ENCODE measurements around the gene TBC1D2. TPM values are rescaled to one million over a fixed set of nuclear protein-coding genes. Genes with fewer than 3 reads are reported as not detected.

The TBC1D2 gene
- total and polyA plus RNA-seq, 2 of the 4 experiments (the other 2 are of a cell fraction) = 36.9 to 62.7 TPM

DNA sequence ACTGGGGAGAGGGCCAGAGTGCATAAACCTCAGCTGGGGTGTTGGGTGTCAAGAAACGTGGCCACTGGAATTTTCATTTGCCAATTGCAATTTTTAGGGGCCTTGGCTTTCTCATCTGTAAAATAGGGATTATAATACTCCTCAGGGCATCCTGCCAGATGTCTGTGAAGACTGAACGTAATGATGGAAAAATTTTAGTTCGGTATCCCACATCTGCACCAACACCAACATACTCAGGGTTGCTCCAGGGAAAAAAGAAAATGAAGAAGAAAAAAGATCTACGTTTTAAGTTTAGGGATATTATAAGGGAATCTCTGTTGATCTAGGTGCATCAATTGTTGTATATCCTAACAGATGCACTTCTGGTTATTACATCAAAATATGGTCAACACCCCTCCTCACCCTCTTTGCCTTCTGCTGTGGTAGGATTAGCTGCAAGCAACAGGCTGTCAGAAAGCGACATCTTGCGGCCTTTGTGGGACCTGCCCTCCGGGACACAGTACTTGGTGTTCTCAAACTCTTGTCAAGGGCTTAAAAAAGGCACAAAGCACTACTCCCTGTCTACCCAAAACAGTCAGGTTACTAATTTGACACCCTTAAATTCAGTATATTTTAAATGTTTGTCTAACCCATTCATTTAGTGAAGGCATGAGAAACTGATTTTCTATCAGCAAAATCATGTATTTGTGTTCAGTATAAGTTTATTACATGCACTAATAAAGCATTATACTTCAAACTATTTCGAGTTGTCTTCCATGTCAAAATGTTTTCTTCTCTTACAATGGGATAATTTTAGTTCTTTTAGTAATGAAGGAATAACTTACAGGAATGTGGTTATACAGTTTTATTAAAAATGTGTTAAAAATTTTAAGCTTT, 8.3 kb upstream of the TBC1D2 start:
- ATAC-seq (ENCODE audit: low read depth) (peak; percentile 100), DNase-seq (peak; percentile 84)
- Histone ChIP-seq H2BK120ac (ENCODE audit: low read depth, low read length) (peak overlapping the region; percentile 22; the same call in 1 of the 2 replicates), H4K20me1 (ENCODE audit: insufficient read depth, low read length) (no peaks in the 10 kb centered on the region), H3K27me3 (ENCODE audit: control insufficient read depth, insufficient read depth, low read length) (no peaks in the 10 kb centered on the region), H3K18ac (ENCODE audit: low read depth, low read length) (no peak overlapping the region), H3K4me2 (ENCODE audit: low read depth, low read length) (no peak overlapping the region), H3K56ac (ENCODE audit: extremely low read depth, insufficient read depth, low read length) (no peak overlapping the region), H3K36me3 (ENCODE audit: control insufficient read depth, insufficient read depth, low read length) (no peaks in the 10 kb centered on the region), H2BK15ac (ENCODE audit: low read depth, low read length) (no peak overlapping the region), H3K9ac (ENCODE audit: low read depth, low read length) (no peak overlapping the region), H3K4me3 (ENCODE audit: insufficient read depth, low read depth, low read length) (no peak overlapping the region), H2AK9ac (replicated peaks; ENCODE audit: low read depth, low read length, poor library complexity) (no peak overlapping the region), H3K23ac (ENCODE audit: low read depth, low read length) (no peak overlapping the region), H2BK5ac (ENCODE audit: low read depth, low read length, poor library complexity, severe bottlenecking) (no peak overlapping the region), H2AFZ (replicated peaks; ENCODE audit: low read length, poor library complexity) (no peak overlapping the region), H4K91ac (ENCODE audit: insufficient read depth, low read depth, low read length) (no peak overlapping the region), H3K9me1 (ENCODE audit: insufficient read depth, low read length) (no peaks in the 10 kb centered on the region), H3K9me3 (ENCODE audit: control insufficient read depth, insufficient read depth, low read length) (no peaks in the 10 kb centered on the region), H3K4me1 (ENCODE audit: control insufficient read depth, insufficient read depth, low read length) (peaks cover 2% of the 10 kb centered on the region), H4K5ac (ENCODE audit: low read depth, low read length) (no peak overlapping the region), H3K79me1 (ENCODE audit: low read depth in 1 of 2, low read length in 2 of 2) (no peaks in the 10 kb centered on the region), H3K4ac (ENCODE audit: low read depth, low read length) (no peak overlapping the region), H4K8ac (ENCODE audit: low read depth in 2 of 2, low read length in 2 of 2) (no peak overlapping the region), H3K14ac (replicated peaks; ENCODE audit: low read depth, low read length) (no peak overlapping the region), H3K27ac (ENCODE audit: insufficient read depth, low read length) (no peak overlapping the region), H2BK20ac (ENCODE audit: low read depth, low read length) (no peak overlapping the region), H2AK5ac (ENCODE audit: low read depth, low read length) (no peak overlapping the region)
- dilution Hi-C loops (cut with HindIII; ENCODE audit: low sequenced_read_pairs, unreplicated experiment) (no loop called here), in situ Hi-C loops (cut with MboI; ENCODE audit: low sequenced_read_pairs) (loop anchor here (5.0 kb wide), 3 partner anchors 56 to 341 kb away; partner anchors contain the start of gene TRMO), intact Hi-C loops (cut with micrococcal nuclease) (loop anchor here (1.0 to 10.0 kb wide), 5 partner anchors 58 to 549 kb away; partner anchors contain the start of gene TRIM14)
- TF ChIP-seq CTCF (conservative IDR thresholded peaks at IDR 0.05; ENCODE audit: low read depth, low read length) = peak; percentile 97
- no peak for TF ChIP-seq RFX5 (IDR thresholded peaks at IDR 0.05; ENCODE audit: low read depth, low read length)
- no peak for TF ChIP-seq CEBPB (IDR thresholded peaks at IDR 0.05; ENCODE audit: low read depth, low read length)
- TF ChIP-seq USF2 (IDR thresholded peaks at IDR 0.05; ENCODE audit: low read depth, low read length) = no peak
- peak; percentile 96 for TF ChIP-seq SMC3 (IDR thresholded peaks at IDR 0.05; ENCODE audit: low read depth, low read length)
- TF ChIP-seq CHD1 (IDR thresholded peaks at IDR 0.05; ENCODE audit: low read depth, low read length) = no peak
- no peak for TF ChIP-seq MXI1 (IDR thresholded peaks at IDR 0.05; ENCODE audit: borderline replicate concordance, low read depth, low read length)
- TF ChIP-seq, protein P1, sequence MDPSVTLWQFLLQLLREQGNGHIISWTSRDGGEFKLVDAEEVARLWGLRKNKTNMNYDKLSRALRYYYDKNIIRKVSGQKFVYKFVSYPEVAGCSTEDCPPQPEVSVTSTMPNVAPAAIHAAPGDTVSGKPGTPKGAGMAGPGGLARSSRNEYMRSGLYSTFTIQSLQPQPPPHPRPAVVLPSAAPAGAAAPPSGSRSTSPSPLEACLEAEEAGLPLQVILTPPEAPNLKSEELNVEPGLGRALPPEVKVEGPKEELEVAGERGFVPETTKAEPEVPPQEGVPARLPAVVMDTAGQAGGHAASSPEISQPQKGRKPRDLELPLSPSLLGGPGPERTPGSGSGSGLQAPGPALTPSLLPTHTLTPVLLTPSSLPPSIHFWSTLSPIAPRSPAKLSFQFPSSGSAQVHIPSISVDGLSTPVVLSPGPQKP (IDR thresholded peaks at IDR 0.05; ENCODE audit: borderline replicate concordance, low read depth, low read length) = no peak
- TF ChIP-seq MAFK (IDR thresholded peaks at IDR 0.05; ENCODE audit: low read depth, low read length) = no peak
- TF ChIP-seq NFE2L2 (IDR thresholded peaks at IDR 0.05; ENCODE audit: low read depth, low read length) = no peak
- TF ChIP-seq BHLHE40 (IDR thresholded peaks at IDR 0.05; ENCODE audit: low read depth, low read length) = no peak
- TF ChIP-seq RAD21 (IDR thresholded peaks at IDR 0.05; ENCODE audit: low read length) = peak; percentile 100
- TF ChIP-seq MAZ (IDR thresholded peaks at IDR 0.05; ENCODE audit: borderline replicate concordance, low read depth, low read length) = 0 out of 2 replicates have a peak, but pooled peaks have one; percentile 41
- WGBS, 2 experiments (ENCODE audit: extremely low coverage in 2 of 2, insufficient read length in 1 of 2) = no CpG with 5 or more reads among the region's 8 CpGs
- ChIA-PET CTCF (interaction anchor here (0.6 to 1.4 kb wide), 6 partner anchors 25 to 147 kb away, joined by 3 to 8 read pairs (median 3); no protein-coding TSS in a partner anchor), POLR2A (ENCODE audit: unreplicated experiment) (no interaction called here)
- no TSS peak for BruUV-seq (replicated peaks)

Data from IMR-90 (cell line).